Measurements from ENCODE around the gene ENPP4. TPM values are rescaled to one million over a fixed set of nuclear protein-coding genes. Genes with fewer than 3 reads are reported as not detected.
"Not testable (repeated sequence)": the region's sequence is repeated elsewhere in the genome, so short reads cannot be mapped to it uniquely, and the experiment has no call there.

Gene ENPP4
- total RNA-seq, 1 donor, result 2.2 TPM

DNA sequence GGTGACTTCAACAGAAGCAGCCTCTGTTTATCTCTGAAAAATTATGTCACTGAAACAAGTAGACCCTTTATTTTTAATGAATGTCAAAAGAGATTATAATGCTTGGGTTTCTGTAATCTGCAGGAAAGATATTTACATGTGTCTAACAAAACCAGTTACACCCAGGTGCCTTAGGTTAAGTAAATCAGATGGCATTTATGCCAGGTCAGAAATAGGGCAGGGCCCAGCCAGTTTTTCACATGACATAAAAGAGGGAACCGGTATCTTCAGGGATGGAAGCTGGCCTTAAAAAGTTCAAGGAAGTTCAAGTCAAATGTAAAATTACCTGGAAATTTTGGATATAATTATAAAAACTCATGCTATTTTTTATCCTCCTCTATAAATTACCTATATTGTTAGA is 14.2 kb upstream of the ENPP4 start:
- TF ChIP-seq, protein P1, sequence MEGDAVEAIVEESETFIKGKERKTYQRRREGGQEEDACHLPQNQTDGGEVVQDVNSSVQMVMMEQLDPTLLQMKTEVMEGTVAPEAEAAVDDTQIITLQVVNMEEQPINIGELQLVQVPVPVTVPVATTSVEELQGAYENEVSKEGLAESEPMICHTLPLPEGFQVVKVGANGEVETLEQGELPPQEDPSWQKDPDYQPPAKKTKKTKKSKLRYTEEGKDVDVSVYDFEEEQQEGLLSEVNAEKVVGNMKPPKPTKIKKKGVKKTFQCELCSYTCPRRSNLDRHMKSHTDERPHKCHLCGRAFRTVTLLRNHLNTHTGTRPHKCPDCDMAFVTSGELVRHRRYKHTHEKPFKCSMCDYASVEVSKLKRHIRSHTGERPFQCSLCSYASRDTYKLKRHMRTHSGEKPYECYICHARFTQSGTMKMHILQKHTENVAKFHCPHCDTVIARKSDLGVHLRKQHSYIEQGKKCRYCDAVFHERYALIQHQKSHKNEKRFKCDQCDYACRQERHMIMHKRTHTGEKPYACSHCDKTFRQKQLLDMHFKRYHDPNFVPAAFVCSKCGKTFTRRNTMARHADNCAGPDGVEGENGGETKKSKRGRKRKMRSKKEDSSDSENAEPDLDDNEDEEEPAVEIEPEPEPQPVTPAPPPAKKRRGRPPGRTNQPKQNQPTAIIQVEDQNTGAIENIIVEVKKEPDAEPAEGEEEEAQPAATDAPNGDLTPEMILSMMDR (IDR thresholded peaks at IDR 0.05; ENCODE audit: insufficient read depth, low read depth, low read length), result no peak
- no peak overlapping the region for H3K4me3 ChIP-seq (ENCODE audit: low read depth, low read length)
- no peak for DNase-seq (ENCODE audit: low read depth)

DNA sequence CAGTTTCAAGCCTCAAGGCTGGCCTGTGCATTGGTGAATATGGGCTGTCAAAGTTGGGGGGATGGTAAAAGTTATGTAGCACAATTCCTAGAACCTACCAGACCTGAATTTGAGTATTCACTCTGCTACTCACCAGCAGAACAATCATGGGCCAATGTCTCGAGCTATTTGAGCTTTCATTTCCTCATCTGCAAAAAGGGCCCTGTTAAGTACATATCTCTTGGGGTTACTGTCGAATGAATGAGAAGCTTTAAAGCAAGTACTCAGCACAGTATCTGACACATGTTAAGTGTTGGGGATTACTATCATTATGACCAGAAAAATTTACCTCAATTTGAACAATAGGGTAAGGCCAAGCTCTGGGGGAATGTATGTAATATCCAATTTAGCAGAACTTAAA is 13.5 kb upstream of the ENPP4 start:
- TF ChIP-seq, protein P1 (IDR thresholded peaks at IDR 0.05; ENCODE audit: insufficient read depth, low read depth, low read length), result no peak
- H3K4me3 ChIP-seq (ENCODE audit: low read depth, low read length), result no peak overlapping the region
- no peak for DNase-seq (ENCODE audit: low read depth)

DNA sequence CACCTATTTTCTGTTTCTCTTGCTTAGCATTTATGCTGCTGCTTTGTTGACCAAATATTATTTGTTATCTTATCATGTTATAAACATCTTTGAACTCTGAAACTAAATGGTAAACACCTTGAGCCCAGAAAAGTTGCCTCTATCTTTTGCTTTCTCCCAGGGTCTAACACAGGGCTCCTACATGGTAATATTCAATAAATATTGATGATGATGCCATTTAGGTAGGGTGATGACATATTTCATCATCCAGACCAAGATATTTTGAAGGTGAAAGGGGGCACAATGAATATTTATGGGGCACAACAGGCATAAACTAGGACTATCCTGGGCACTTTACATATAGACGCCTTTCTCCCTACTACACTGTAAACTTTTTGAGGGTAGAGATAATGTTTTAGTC is 11.6 kb upstream of the ENPP4 start:
- H3K4me3 ChIP-seq (ENCODE audit: low read depth, low read length), result no peak overlapping the region
- no peak for DNase-seq (ENCODE audit: low read depth)
- TF ChIP-seq, protein P1 (IDR thresholded peaks at IDR 0.05; ENCODE audit: insufficient read depth, low read depth, low read length), result no peak

DNA sequence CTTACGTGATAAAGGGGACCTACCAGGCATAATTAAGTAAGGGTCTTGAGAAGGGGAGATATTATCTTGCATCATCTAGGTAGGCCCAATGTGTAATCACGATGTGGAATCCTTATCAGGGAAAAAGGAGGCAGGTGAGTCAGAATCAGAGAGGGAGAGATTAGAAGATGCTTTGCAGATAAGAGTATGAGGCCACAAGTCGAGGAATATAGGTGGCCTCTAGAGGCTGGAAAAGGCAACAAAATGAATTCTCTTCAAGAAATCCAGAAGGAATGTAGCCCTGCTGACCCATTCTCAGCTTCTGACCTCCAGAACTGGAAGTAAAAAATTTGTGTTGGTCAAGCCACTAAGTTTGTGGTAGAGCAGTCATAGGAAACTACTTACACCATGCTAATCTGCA is 11.0 kb upstream of the ENPP4 start:
- TF ChIP-seq, protein P1 (IDR thresholded peaks at IDR 0.05; ENCODE audit: insufficient read depth, low read depth, low read length), result no peak
- no peak overlapping the region for H3K4me3 ChIP-seq (ENCODE audit: low read depth, low read length)
- no peak for DNase-seq (ENCODE audit: low read depth)

DNA sequence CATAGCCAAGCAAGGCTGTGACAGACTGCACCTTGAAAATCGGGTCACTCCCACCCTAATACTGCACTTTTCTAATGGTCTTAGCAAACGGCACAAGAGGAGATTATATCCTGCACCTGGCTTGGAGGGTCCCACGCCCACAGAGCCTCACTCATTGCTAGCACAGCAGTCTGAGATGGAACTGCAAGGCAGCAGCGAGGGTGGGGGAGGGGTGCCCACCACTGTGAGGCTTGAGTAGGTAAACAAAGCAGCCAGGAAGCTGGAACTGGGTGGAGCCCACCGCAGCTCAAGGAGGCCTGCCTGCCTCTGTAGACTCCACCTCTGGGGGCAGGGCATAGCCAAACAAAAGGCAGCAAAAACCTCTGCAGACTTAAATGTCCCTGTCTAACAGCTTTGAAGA is 10.1 kb upstream of the ENPP4 start:
- not testable (repeated sequence) for DNase-seq (ENCODE audit: low read depth); H3K4me3 ChIP-seq (ENCODE audit: low read depth, low read length)

DNA sequence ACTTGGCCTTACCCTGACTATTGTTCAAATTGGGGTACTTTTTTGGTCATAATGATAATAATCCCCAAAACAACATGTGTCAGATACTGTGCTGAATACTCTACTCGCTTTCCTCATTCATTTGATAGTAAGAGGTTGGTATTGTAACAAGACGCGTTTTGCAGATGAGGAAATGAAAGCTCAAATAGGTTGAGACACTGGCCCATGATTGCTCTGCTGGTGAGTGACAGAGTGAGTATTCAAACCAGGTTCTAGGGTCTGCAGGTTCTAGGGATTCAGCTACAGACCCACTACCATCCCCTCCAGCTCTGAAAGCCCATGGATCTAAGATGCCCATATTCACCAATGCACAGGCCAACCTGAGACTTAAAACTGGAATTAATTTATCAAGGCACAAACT is 1.3 kb upstream of the ENPP4 start:
- TF ChIP-seq, protein P1 (IDR thresholded peaks at IDR 0.05; ENCODE audit: insufficient read depth, low read depth, low read length), result no peak

DNA sequence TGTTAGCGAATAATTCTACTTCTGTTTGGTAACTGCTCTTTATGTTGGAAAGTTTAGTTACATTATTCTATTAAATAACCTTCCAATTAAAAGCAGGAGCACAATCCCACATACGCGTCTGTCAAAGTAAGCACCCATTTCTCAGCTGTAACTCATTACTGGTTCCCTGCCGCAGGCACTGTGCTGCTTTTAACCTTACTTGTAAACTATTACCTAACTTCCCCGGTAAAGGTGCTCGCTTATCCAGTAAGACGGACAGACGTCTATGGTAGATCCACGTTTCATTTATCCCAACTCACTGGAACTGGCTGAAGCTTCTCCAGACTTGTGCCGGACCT is 529 bp upstream of the ENPP4 start:
- TF ChIP-seq, protein P1 (IDR thresholded peaks at IDR 0.05; ENCODE audit: insufficient read depth, low read depth, low read length), result no peak
- DNase-seq (ENCODE audit: low read depth), result no peak
- peak overlapping the region; percentile 21 for H3K4me3 ChIP-seq (ENCODE audit: low read depth, low read length)

More for the DNA sequence above, 1.3 kb upstream of the ENPP4 start:
- DNase-seq (ENCODE audit: low read depth), result no peak
- H3K4me3 ChIP-seq (ENCODE audit: low read depth, low read length), result no peak overlapping the region

Data from fibroblast of villous mesenchyme (primary cell).